Activated CD4-positive, alpha-beta T cell treated with anti-CD3 and anti-CD28 coated beads for 36 hours (primary cell): ENCODE data around the gene RPAP3. TPM values are rescaled to one million over a fixed set of nuclear protein-coding genes. Genes with fewer than 3 reads are reported as not detected.

Experiments used
- ATAC-seq: fragments of 200-7000 bp; cut with Tn5 transposase; one replicate; pipeline ENCODE4 v1.10.0; 2021; ENCODE audit warnings: mild to moderate bottlenecking, moderate library complexity
- CTCF ChIA-PET: fragments of 350-600 bp; sonication (Branson Sonifier 250); formaldehyde crosslinking; loops from one replicate; lab custom pipeline; 2021; ENCODE audit warnings: antibody characterized with exemption; lab: Charles Lee
- POLR2A ChIA-PET: fragments of 350-600 bp; sonication (Branson Sonifier 250); formaldehyde crosslinking; loops from one replicate; lab custom pipeline; 2021; ENCODE audit warnings: antibody characterized with exemption, inconsistent platforms; lab: Charles Lee
- DNase-seq: peaks from one replicate; pipeline ENCODE4 v3.0.0-alpha.2; 2020
- H3K27ac Mint-ChIP-seq: one replicate; pipeline ENCODE4 v1.8.0; 2021; ENCODE audit warnings: mixed read lengths
- H3K27me3 Mint-ChIP-seq: one replicate; pipeline ENCODE4 v1.8.0; 2021; ENCODE audit warnings: mixed read lengths
- H3K36me3 Mint-ChIP-seq: one replicate; pipeline ENCODE4 v1.8.0; 2021; ENCODE audit warnings: low read depth, mixed read lengths
- H3K4me1 Mint-ChIP-seq: one replicate; pipeline ENCODE4 v1.8.0; 2021; ENCODE audit warnings: mixed read lengths
- H3K4me3 Mint-ChIP-seq: one replicate; pipeline ENCODE4 v1.8.0; 2021; ENCODE audit warnings: mild to moderate bottlenecking, moderate library complexity, mixed read lengths
- H3K9me3 Mint-ChIP-seq: one replicate; pipeline ENCODE4 v1.8.0; 2021; ENCODE audit warnings: low read depth, mixed read lengths
- intact Hi-C, 2 experiments: fragments of 100-400 bp; cut with DNase I in 1 of 2; cut with micrococcal nuclease in 1 of 2; formaldehyde crosslinking; loops; one replicate each; pipeline versions ENCODE4 v1.14.2 to v1.15.1; 2022 to 2024; cut with DNase I, micrococcal nuclease
- total RNA-seq, 2 experiments: library from RNA; stranded (reverse); gene quantifications; one replicate each; pipeline ENCODE4 v1.2.3, GENCODE V29; 2021

RPAP3 gene
- 10 to 100 TPM; 55.3 to 62.8 TPM for total RNA-seq

- Mint-ChIP-seq H3K27me3 (no peaks in the 10 kb centered on the region), H3K9me3 (no peaks in the 10 kb centered on the region), H3K36me3 (peaks cover 21% of the 10 kb centered on the region), H3K27ac (peak within 1 kb of the TSS; percentile 99), H3K4me3 (peak within 1 kb of the TSS; percentile 89), H3K4me1 (peaks cover 46% of the 10 kb centered on the region)
- CTCF ChIA-PET = interaction anchor here (0.6 to 22.8 kb wide), 9 partner anchors 10 to 1022 kb away, joined by 3 to 341 read pairs (median 6); partner anchors contain the start of gene SLC48A1
- intact Hi-C loops = loop anchor here (1.0 to 10.0 kb wide), 16 partner anchors 103 to 1491 kb away; partner anchors contain the start of genes ASB8 (in 1 of the 2), CCDC184 (in 1 of the 2), KANSL2 (in 1 of the 2) and SENP1 (in 1 of the 2)
- DNase-seq = peak; percentile 100
- POLR2A ChIA-PET = interaction anchor here (0.6 to 1.2 kb wide), 3 partner anchors 25 to 617 kb away, joined by 3 to 4 read pairs (median 3); no protein-coding TSS in a partner anchor
- ATAC-seq = peak; percentile 92
Observed at GRCh38 chr12:47705566-47706425, at the start of gene RPAP3. Gene RPAP3 (minus strand): TSS chr12:47706030. CDS start chr12:47702840, 3,190 bp downstream.

- ATAC-seq (no peak), DNase-seq (no peak)
- intact Hi-C loops = loop anchor here in 1 of 2 experiments (10.0 kb wide), 1 partner anchor 210 kb away; the partner anchor contains the start of gene TMEM106C
- no peaks in the 10 kb centered on the region for H3K27me3 Mint-ChIP-seq
- H3K4me3 Mint-ChIP-seq = no peak overlapping the region
- H3K36me3 Mint-ChIP-seq = no peaks in the 10 kb centered on the region
- H3K27ac Mint-ChIP-seq = peak overlapping the region; percentile 15
- H3K9me3 Mint-ChIP-seq = no peaks in the 10 kb centered on the region
- peaks cover 45% of the 10 kb centered on the region for H3K4me1 Mint-ChIP-seq
- ChIA-PET POLR2A (interaction anchor here (0.9 kb wide), 1 partner anchor 12 kb away, joined by 5 read pairs; no protein-coding TSS in a partner anchor), CTCF (interaction anchor here (0.5 to 10.3 kb wide), 17 partner anchors 13 to 400 kb away, joined by 3 to 218 read pairs (median 5); partner anchors contain the start of genes ENDOU, RPAP3 and SLC48A1)
Observed at GRCh38 chr12:47754881-47755280, 49.1 kb upstream of the RPAP3 start.

GRCh38 chr12:47754126-47754525 is 48.3 kb upstream of the RPAP3 start:
- DNase-seq = no peak
- Mint-ChIP-seq H3K27me3 (no peaks in the 10 kb centered on the region), H3K4me1 (peaks cover 41% of the 10 kb centered on the region), H3K4me3 (no peak overlapping the region), H3K27ac (no peak overlapping the region), H3K36me3 (no peaks in the 10 kb centered on the region), H3K9me3 (no peaks in the 10 kb centered on the region)
- no peak for ATAC-seq
- intact Hi-C loops = loop anchor here in 1 of 2 experiments (10.0 kb wide), 1 partner anchor 211 kb away; the partner anchor contains the start of gene TMEM106C
- CTCF ChIA-PET = interaction anchor here (1.0 to 10.3 kb wide), 5 partner anchors 12 to 86 kb away, joined by 3 to 218 read pairs (median 7); no protein-coding TSS in a partner anchor
- POLR2A ChIA-PET = no interaction called here

GRCh38 chr12:47753021-47754001 is 47.5 kb upstream of the RPAP3 start:
- no peak for ATAC-seq
- intact Hi-C loops = loop anchor here in 1 of 2 experiments (10.0 kb wide), 1 partner anchor 211 kb away; the partner anchor contains the start of gene TMEM106C
- H3K27me3 Mint-ChIP-seq = no peaks in the 10 kb centered on the region
- peaks cover 37% of the 10 kb centered on the region for H3K4me1 Mint-ChIP-seq
- no peak overlapping the region for H3K4me3 Mint-ChIP-seq
- H3K36me3 Mint-ChIP-seq = no peaks in the 10 kb centered on the region
- H3K27ac Mint-ChIP-seq = no peak overlapping the region
- ChIA-PET CTCF (interaction anchor here (2.2 to 10.3 kb wide), 3 partner anchors 11 to 85 kb away, joined by 7 to 218 read pairs (median 92); no protein-coding TSS in a partner anchor), POLR2A (no interaction called here)
- no peak for DNase-seq
- H3K9me3 Mint-ChIP-seq = no peaks in the 10 kb centered on the region

GRCh38 chr12:47752552-47752951 is 46.7 kb upstream of the RPAP3 start:
- POLR2A ChIA-PET = no interaction called here
- no peaks in the 10 kb centered on the region for H3K9me3 Mint-ChIP-seq
- CTCF ChIA-PET = interaction anchor here (1.0 to 7.9 kb wide), 4 partner anchors 11 to 86 kb away, joined by 4 to 92 read pairs (median 6); no protein-coding TSS in a partner anchor
- intact Hi-C loops = loop anchor here in 1 of 2 experiments (10.0 kb wide), 1 partner anchor 212 kb away; the partner anchor contains the start of gene TMEM106C
- ATAC-seq (no peak), DNase-seq (no peak)
- H3K4me3 Mint-ChIP-seq = no peak overlapping the region
- H3K4me1 Mint-ChIP-seq = peaks cover 32% of the 10 kb centered on the region
- H3K36me3 Mint-ChIP-seq = no peaks in the 10 kb centered on the region
- H3K27me3 Mint-ChIP-seq = no peaks in the 10 kb centered on the region
- H3K27ac Mint-ChIP-seq = no peak overlapping the region

GRCh38 chr12:47752121-47752520 is 46.3 kb upstream of the RPAP3 start:
- CTCF ChIA-PET = interaction anchor here (1.0 to 1.3 kb wide), 2 partner anchors 11 to 20 kb away, joined by 4 to 5 read pairs; no protein-coding TSS in a partner anchor
- Mint-ChIP-seq H3K27ac (no peak overlapping the region), H3K9me3 (no peaks in the 10 kb centered on the region), H3K4me1 (peaks cover 27% of the 10 kb centered on the region), H3K4me3 (no peak overlapping the region), H3K36me3 (no peaks in the 10 kb centered on the region), H3K27me3 (no peaks in the 10 kb centered on the region)
- ATAC-seq (no peak), DNase-seq (no peak)
- intact Hi-C loops = loop anchor here in 1 of 2 experiments (10.0 kb wide), 1 partner anchor 213 kb away; the partner anchor contains the start of gene TMEM106C
- POLR2A ChIA-PET = no interaction called here

- no peak overlapping the region for H3K4me3 Mint-ChIP-seq
- peaks cover 25% of the 10 kb centered on the region for H3K4me1 Mint-ChIP-seq
- H3K27me3 Mint-ChIP-seq = no peaks in the 10 kb centered on the region
- intact Hi-C loops = loop anchor here in 1 of 2 experiments (10.0 kb wide), 1 partner anchor 213 kb away; the partner anchor contains the start of gene TMEM106C
- no peak for ATAC-seq
- CTCF ChIA-PET = interaction anchor here (0.6 to 1.3 kb wide), 3 partner anchors 10 to 21 kb away, joined by 3 to 5 read pairs (median 4); no protein-coding TSS in a partner anchor
- no peak overlapping the region for H3K27ac Mint-ChIP-seq
- POLR2A ChIA-PET = no interaction called here
- no peaks in the 10 kb centered on the region for H3K9me3 Mint-ChIP-seq
- DNase-seq = no peak
- no peaks in the 10 kb centered on the region for H3K36me3 Mint-ChIP-seq
Observed at GRCh38 chr12:47751561-47751960, 45.7 kb upstream of the RPAP3 start.

- Mint-ChIP-seq H3K36me3 (no peaks in the 10 kb centered on the region), H3K9me3 (no peaks in the 10 kb centered on the region), H3K27me3 (no peaks in the 10 kb centered on the region), H3K27ac (no peak overlapping the region), H3K4me1 (peaks cover 19% of the 10 kb centered on the region), H3K4me3 (no peak overlapping the region)
- no peak for ATAC-seq
- intact Hi-C loops = loop anchor here in 1 of 2 experiments (10.0 kb wide), 1 partner anchor 214 kb away; the partner anchor contains the start of gene TMEM106C
- no peak for DNase-seq
- ChIA-PET CTCF (interaction anchor here (0.6 to 1.3 kb wide), 3 partner anchors 10 to 21 kb away, joined by 3 to 5 read pairs (median 3); no protein-coding TSS in a partner anchor), POLR2A (no interaction called here)
Observed at GRCh38 chr12:47750916-47751470, 45.2 kb upstream of the RPAP3 start.

- no peak for ATAC-seq
- Mint-ChIP-seq H3K27ac (no peak overlapping the region), H3K27me3 (no peaks in the 10 kb centered on the region), H3K4me3 (no peak overlapping the region), H3K36me3 (no peaks in the 10 kb centered on the region), H3K9me3 (no peaks in the 10 kb centered on the region), H3K4me1 (peaks cover 12% of the 10 kb centered on the region)
- POLR2A ChIA-PET = no interaction called here
- no peak for DNase-seq
- intact Hi-C loops = loop anchor here in 1 of 2 experiments (10.0 kb wide), 1 partner anchor 214 kb away; the partner anchor contains the start of gene TMEM106C
- CTCF ChIA-PET = interaction anchor here (0.9 kb wide), 1 partner anchor 9 kb away, joined by 3 read pairs; no protein-coding TSS in a partner anchor
Observed at GRCh38 chr12:47750229-47750798, 44.5 kb upstream of the RPAP3 start.
